CD1c-positive myeloid dendritic cell (primary cell): Measurements from ENCODE around the gene PLXNA4.

ENCODE experiments used
- DNase-seq: peaks from one replicate; pipeline ENCODE4 v3.0.0-alpha.2; 2016; ENCODE audit errors: extremely low spot score

PLXNA4 gene

GRCh38 chr7:132588596-132588995, 12.3 kb upstream of the PLXNA4 start:
- no peak for DNase-seq

- no peak for DNase-seq
Observed at GRCh38 chr7:132584796-132585494, 8.7 kb upstream of the PLXNA4 start.

- DNase-seq: no peak
Observed at GRCh38 chr7:132581431-132581830, 5.2 kb upstream of the PLXNA4 start.

- DNase-seq: peak; percentile 74
Observed at GRCh38 chr7:132580717-132581285, 4.5 kb upstream of the PLXNA4 start.

- DNase-seq: no peak
Observed at GRCh38 chr7:132580277-132580676, 4.0 kb upstream of the PLXNA4 start.

GRCh38 chr7:132579260-132579899, 3.1 kb upstream of the PLXNA4 start:
- DNase-seq: no peak

GRCh38 chr7:132578826-132579225, 2.6 kb upstream of the PLXNA4 start:
- DNase-seq: no peak

GRCh38 chr7:132578050-132578370, 1.7 kb upstream of the PLXNA4 start:
- DNase-seq: no peak

- DNase-seq: no peak
Observed at GRCh38 chr7:132577206-132578049, 1.2 kb upstream of the PLXNA4 start.

- DNase-seq: no peak
Observed at GRCh38 chr7:132576721-132577085, 433 bp upstream of the PLXNA4 start.

- DNase-seq: no peak
Observed at GRCh38 chr7:132575419-132575981, 770 bp downstream of the PLXNA4 start.

- DNase-seq: no peak
Observed at GRCh38 chr7:132574223-132574622, 2.0 kb downstream of the PLXNA4 start.

- DNase-seq: no peak
Observed at GRCh38 chr7:132573251-132573955, 2.9 kb downstream of the PLXNA4 start.

GRCh38 chr7:132572526-132572925, 3.7 kb downstream of the PLXNA4 start:
- no peak for DNase-seq

- no peak for DNase-seq
Observed at GRCh38 chr7:132571970-132572369, 4.3 kb downstream of the PLXNA4 start.

- DNase-seq: no peak
Observed at GRCh38 chr7:132569884-132570614, 6.2 kb downstream of the PLXNA4 start.

- DNase-seq: no peak
Observed at GRCh38 chr7:132568962-132569361, 7.3 kb downstream of the PLXNA4 start.

- DNase-seq: no peak
Observed at GRCh38 chr7:132565885-132566284, 10.4 kb downstream of the PLXNA4 start.

- no peak for DNase-seq
Observed at GRCh38 chr7:132565441-132565840, 10.8 kb downstream of the PLXNA4 start.

- no peak for DNase-seq
Observed at GRCh38 chr7:132564849-132565248, 11.4 kb downstream of the PLXNA4 start.

- no peak for DNase-seq
Observed at GRCh38 chr7:132564090-132564489, 12.2 kb downstream of the PLXNA4 start.
